Sigmoid colon (tissue), 4 donors: ENCODE measurements around the gene VAC14.

Experiments used
- EP300 ChIP-seq, 4 donors: sonication (generic); formaldehyde crosslinking; IDR thresholded peaks; one replicate each; pipeline ENCODE4 v1.6.1; 2017; ENCODE audit warnings: antibody characterized with exemption in 4 of 4
- POLR2AphosphoS5 ChIP-seq, 4 donors: sonication (generic); formaldehyde crosslinking; IDR thresholded peaks; one replicate each; pipeline ENCODE4 v1.6.1; 2017; ENCODE audit warnings: antibody characterized with exemption in 4 of 4
- TF ChIP-seq, protein P1 (sequence below), 4 experiments: fragments of 450-650 bp in 3 of 4; fragments of 200-600 bp in 1 of 4; IDR thresholded peaks; one replicate each; pipeline ENCODE4 v1.5.1; 2016 to 2019; ENCODE audit warnings: antibody characterized with exemption in 4 of 4, mild to moderate bottlenecking in 3 of 4, moderate library complexity in 2 of 4

- TF ChIP-seq, protein P1, sequence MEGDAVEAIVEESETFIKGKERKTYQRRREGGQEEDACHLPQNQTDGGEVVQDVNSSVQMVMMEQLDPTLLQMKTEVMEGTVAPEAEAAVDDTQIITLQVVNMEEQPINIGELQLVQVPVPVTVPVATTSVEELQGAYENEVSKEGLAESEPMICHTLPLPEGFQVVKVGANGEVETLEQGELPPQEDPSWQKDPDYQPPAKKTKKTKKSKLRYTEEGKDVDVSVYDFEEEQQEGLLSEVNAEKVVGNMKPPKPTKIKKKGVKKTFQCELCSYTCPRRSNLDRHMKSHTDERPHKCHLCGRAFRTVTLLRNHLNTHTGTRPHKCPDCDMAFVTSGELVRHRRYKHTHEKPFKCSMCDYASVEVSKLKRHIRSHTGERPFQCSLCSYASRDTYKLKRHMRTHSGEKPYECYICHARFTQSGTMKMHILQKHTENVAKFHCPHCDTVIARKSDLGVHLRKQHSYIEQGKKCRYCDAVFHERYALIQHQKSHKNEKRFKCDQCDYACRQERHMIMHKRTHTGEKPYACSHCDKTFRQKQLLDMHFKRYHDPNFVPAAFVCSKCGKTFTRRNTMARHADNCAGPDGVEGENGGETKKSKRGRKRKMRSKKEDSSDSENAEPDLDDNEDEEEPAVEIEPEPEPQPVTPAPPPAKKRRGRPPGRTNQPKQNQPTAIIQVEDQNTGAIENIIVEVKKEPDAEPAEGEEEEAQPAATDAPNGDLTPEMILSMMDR (IDR thresholded peaks at IDR 0.05): no peak
- TF ChIP-seq EP300 (IDR thresholded peaks at IDR 0.05) (no peak), POLR2AphosphoS5 (IDR thresholded peaks at IDR 0.05) (no peak)
Measured at GRCh38 chr16:70736465-70737376, 64.2 kb downstream of the VAC14 start.
